ENCODE measurements around the gene CARMIL3.
A peak's percentile ranks its signal among the peaks of the same experiment; 100 is the strongest.

The CARMIL3 gene

DNA sequence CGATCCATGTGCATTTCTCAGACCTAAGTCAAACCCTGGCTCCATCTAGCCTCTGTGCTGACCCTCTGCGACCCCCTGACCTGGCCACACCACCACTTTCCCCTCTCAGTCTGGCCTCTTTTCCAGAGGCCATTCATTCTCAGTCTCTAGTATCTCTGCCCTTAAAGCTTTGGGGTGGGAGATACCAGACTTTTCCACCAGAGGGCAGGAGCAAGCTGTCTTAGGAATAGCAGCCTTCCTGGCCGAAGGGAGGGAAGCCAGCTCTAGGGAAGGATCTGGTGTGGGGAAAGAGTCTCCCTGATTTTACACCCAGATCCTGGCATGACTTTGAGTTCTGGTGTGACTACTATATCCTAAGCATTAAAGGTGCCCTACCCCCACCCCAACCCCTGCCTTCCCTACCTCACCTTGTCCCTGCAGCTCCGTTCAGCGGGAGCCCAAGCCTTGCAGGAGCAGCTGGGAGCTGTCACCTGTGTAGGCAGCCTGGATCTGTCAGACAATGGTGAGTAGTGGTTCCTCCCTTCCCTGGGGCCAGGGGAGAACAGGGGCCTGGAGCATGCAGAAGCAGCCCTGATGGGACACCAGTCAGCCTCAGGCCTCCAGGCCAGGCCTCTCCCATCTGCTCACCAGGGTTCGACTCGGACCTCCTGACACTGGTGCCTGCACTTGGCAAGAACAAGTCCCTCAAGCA lies 6.6 kb downstream of the CARMIL3 start:
- Histone ChIP-seq H3K9ac (ENCODE audit: low read depth, low read length, poor library complexity, severe bottlenecking) (no peak overlapping the region), H3K9me3 (ENCODE audit: insufficient read depth, low read depth, low read length) (no peaks in the 10 kb centered on the region), H3K79me2 (ENCODE audit: insufficient read depth, low read length) (no peaks in the 10 kb centered on the region), H3K9me2 (replicated peaks; ENCODE audit: low read depth, low read length) (no peaks in the 10 kb centered on the region), H3K4me1 (ENCODE audit: insufficient read depth, low read length, poor library complexity, severe bottlenecking) (no peaks in the 10 kb centered on the region), H2AFZ (ENCODE audit: low read length) (no peak overlapping the region), H4K20me1 (ENCODE audit: insufficient read depth, low read length, poor library complexity, severe bottlenecking) (no peaks in the 10 kb centered on the region), H3K36me3 (ENCODE audit: insufficient read depth, low read length) (no peaks in the 10 kb centered on the region), H3F3A (ENCODE audit: low read depth) (no peaks in the 10 kb centered on the region), H3K4me2 (ENCODE audit: low read depth, low read length, poor library complexity, severe bottlenecking) (no peak overlapping the region), H3K27me3 (ENCODE audit: insufficient read depth, low read length, poor library complexity, severe bottlenecking) (no peaks in the 10 kb centered on the region), H3K4me3 (ENCODE audit: low read length, poor library complexity, severe bottlenecking) (no peak overlapping the region)
- TF ChIP-seq, protein P1, sequence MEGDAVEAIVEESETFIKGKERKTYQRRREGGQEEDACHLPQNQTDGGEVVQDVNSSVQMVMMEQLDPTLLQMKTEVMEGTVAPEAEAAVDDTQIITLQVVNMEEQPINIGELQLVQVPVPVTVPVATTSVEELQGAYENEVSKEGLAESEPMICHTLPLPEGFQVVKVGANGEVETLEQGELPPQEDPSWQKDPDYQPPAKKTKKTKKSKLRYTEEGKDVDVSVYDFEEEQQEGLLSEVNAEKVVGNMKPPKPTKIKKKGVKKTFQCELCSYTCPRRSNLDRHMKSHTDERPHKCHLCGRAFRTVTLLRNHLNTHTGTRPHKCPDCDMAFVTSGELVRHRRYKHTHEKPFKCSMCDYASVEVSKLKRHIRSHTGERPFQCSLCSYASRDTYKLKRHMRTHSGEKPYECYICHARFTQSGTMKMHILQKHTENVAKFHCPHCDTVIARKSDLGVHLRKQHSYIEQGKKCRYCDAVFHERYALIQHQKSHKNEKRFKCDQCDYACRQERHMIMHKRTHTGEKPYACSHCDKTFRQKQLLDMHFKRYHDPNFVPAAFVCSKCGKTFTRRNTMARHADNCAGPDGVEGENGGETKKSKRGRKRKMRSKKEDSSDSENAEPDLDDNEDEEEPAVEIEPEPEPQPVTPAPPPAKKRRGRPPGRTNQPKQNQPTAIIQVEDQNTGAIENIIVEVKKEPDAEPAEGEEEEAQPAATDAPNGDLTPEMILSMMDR (conservative IDR thresholded peaks at IDR 0.05; ENCODE audit: low read length), result peak; percentile 77
- no peak for TF ChIP-seq EZH2phosphoT487 (IDR thresholded peaks at IDR 0.05; ENCODE audit: borderline replicate concordance)

DNA sequence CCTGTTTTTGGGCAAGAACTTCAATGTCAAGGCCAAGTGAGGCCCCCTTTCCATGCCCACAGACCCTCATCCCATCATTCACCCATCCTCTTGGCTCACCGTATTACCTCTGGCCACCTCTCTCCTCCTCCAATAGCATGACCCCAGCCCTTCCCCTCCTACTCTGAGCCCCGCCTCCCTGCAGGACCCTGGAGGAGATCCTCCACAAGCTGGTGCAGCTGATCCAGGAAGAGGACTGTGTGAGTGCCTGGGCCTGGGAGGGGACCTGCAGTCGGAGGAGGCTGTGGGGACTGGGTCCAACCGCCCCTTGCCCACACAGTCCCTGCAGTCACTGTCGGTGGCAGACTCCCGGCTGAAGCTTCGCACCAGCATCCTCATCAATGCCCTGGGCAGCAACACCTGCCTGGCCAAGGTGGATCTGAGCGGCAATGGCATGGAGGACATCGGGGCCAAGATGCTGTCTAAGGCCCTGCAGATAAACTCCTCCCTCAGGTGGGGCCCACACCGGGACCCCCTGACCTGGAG lies 7.2 kb downstream of the CARMIL3 start:
- no peak for TF ChIP-seq EZH2phosphoT487 (IDR thresholded peaks at IDR 0.05; ENCODE audit: borderline replicate concordance)
- TF ChIP-seq, protein P1 (conservative IDR thresholded peaks at IDR 0.05; ENCODE audit: low read length), result no peak
- Histone ChIP-seq H3K4me1 (ENCODE audit: insufficient read depth, low read length, poor library complexity, severe bottlenecking) (no peaks in the 10 kb centered on the region), H2AFZ (ENCODE audit: low read length) (no peak overlapping the region), H3F3A (ENCODE audit: low read depth) (no peaks in the 10 kb centered on the region), H3K4me3 (ENCODE audit: low read length, poor library complexity, severe bottlenecking) (no peak overlapping the region), H3K9me2 (replicated peaks; ENCODE audit: low read depth, low read length) (no peaks in the 10 kb centered on the region), H3K36me3 (ENCODE audit: insufficient read depth, low read length) (no peaks in the 10 kb centered on the region), H3K79me2 (ENCODE audit: insufficient read depth, low read length) (no peaks in the 10 kb centered on the region), H3K4me2 (ENCODE audit: low read depth, low read length, poor library complexity, severe bottlenecking) (no peak overlapping the region), H4K20me1 (ENCODE audit: insufficient read depth, low read length, poor library complexity, severe bottlenecking) (no peaks in the 10 kb centered on the region), H3K27me3 (ENCODE audit: insufficient read depth, low read length, poor library complexity, severe bottlenecking) (no peaks in the 10 kb centered on the region), H3K9ac (ENCODE audit: low read depth, low read length, poor library complexity, severe bottlenecking) (no peak overlapping the region), H3K9me3 (ENCODE audit: insufficient read depth, low read depth, low read length) (no peaks in the 10 kb centered on the region)

DNA sequence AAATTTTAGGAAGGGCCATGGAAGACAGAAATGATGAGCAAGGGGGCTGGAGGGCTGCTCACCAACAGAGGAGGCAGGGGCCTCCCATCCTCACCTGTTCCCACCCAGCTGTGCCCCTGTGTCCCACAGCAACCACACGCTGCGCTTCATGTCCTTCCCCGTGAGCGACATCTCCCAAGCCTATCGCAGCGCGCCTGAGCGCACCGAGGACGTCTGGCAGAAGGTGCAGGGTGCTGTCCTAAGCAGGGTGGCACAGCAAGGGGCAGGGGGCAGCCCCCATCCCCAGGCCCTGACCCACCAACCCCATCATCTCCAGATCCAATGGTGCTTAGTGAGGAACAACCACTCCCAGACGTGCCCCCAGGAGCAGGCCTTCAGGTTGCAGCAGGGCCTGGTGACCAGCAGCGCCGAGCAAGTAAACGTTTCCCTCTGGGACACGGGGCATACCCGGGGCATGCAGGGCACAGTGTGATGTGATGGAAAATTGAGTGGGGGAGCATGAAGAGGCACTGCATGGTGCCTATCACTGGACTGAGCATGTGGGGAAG lies 8.1 kb downstream of the CARMIL3 start:
- H3K9me3 ChIP-seq (ENCODE audit: insufficient read depth, low read depth, low read length), result no peaks in the 10 kb centered on the region
- H3K4me1 ChIP-seq (ENCODE audit: insufficient read depth, low read length, poor library complexity, severe bottlenecking), result no peaks in the 10 kb centered on the region
- H2AFZ ChIP-seq (ENCODE audit: low read length), result no peak overlapping the region
- H3K9me2 ChIP-seq (replicated peaks; ENCODE audit: low read depth, low read length), result no peaks in the 10 kb centered on the region
- no peak overlapping the region for H3K4me2 ChIP-seq (ENCODE audit: low read depth, low read length, poor library complexity, severe bottlenecking)
- H3K27me3 ChIP-seq (ENCODE audit: insufficient read depth, low read length, poor library complexity, severe bottlenecking), result no peaks in the 10 kb centered on the region
- no peak overlapping the region for H3K9ac ChIP-seq (ENCODE audit: low read depth, low read length, poor library complexity, severe bottlenecking)
- H4K20me1 ChIP-seq (ENCODE audit: insufficient read depth, low read length, poor library complexity, severe bottlenecking), result no peaks in the 10 kb centered on the region
- H3K36me3 ChIP-seq (ENCODE audit: insufficient read depth, low read length), result no peaks in the 10 kb centered on the region
- no peaks in the 10 kb centered on the region for H3K79me2 ChIP-seq (ENCODE audit: insufficient read depth, low read length)
- H3K4me3 ChIP-seq (ENCODE audit: low read length, poor library complexity, severe bottlenecking), result no peak overlapping the region
- H3F3A ChIP-seq (ENCODE audit: low read depth), result no peaks in the 10 kb centered on the region
- no peak for TF ChIP-seq EZH2phosphoT487 (IDR thresholded peaks at IDR 0.05; ENCODE audit: borderline replicate concordance)
- TF ChIP-seq, protein P1 (conservative IDR thresholded peaks at IDR 0.05; ENCODE audit: low read length), result no peak
